Esophagus mucosa (tissue), 1 donor: ENCODE results near the gene LRRC4B. TPM values are rescaled to one million over a fixed set of nuclear protein-coding genes. Genes with fewer than 3 reads are reported as not detected.
"Not testable (repeated sequence)": the region's sequence is repeated elsewhere in the genome, so short reads cannot be mapped to it uniquely, and the experiment has no call there.

Source experiments
- ATAC-seq: fragments of 200-7000 bp; cut with Tn5 transposase; one replicate; pipeline ENCODE4 v1.9.1; 2020
- total RNA-seq: library from RNA; stranded (reverse); gene quantifications from one replicate; pipeline ENCODE4 v1.2.4, GENCODE V29; 2023
- donor health status: DM: yes; HTN: yes; CAD: no.

Gene LRRC4B
- total RNA-seq, 1 donor from 2014 or later: 0.24 TPM

- no peak for ATAC-seq
Observed at GRCh38 chr19:50551715-50552187, 16.5 kb downstream of the LRRC4B start.

- no peak for ATAC-seq
Observed at GRCh38 chr19:50551034-50551714, 17.1 kb downstream of the LRRC4B start.

- no peak for ATAC-seq
Observed at GRCh38 chr19:50550594-50550966, 17.7 kb downstream of the LRRC4B start.

GRCh38 chr19:50549927-50550593 lies 18.2 kb downstream of the LRRC4B start:
- no peak for ATAC-seq

GRCh38 chr19:50549059-50549926 lies 18.9 kb downstream of the LRRC4B start:
- no peak for ATAC-seq

- no peak for ATAC-seq
Observed at GRCh38 chr19:50548191-50549058, 19.8 kb downstream of the LRRC4B start.

- ATAC-seq: no peak
Observed at GRCh38 chr19:50547385-50548190, 20.6 kb downstream of the LRRC4B start.

- no peak for ATAC-seq
Observed at GRCh38 chr19:50546527-50547221, 21.6 kb downstream of the LRRC4B start.

GRCh38 chr19:50542943-50543342 lies 25.3 kb downstream of the LRRC4B start:
- ATAC-seq: no peak

- peak; percentile 82 for ATAC-seq
Observed at GRCh38 chr19:50537769-50538230, 30.4 kb downstream of the LRRC4B start.

GRCh38 chr19:50537306-50537685 lies 30.9 kb downstream of the LRRC4B start:
- ATAC-seq: no peak

GRCh38 chr19:50536662-50537305 lies 31.5 kb downstream of the LRRC4B start:
- ATAC-seq: no peak

GRCh38 chr19:50535672-50536187 lies 32.5 kb downstream of the LRRC4B start:
- no peak for ATAC-seq

GRCh38 chr19:50534478-50534877 lies 33.8 kb downstream of the LRRC4B start:
- no peak for ATAC-seq

GRCh38 chr19:50532952-50533351 lies 35.3 kb downstream of the LRRC4B start:
- no peak for ATAC-seq

GRCh38 chr19:50531171-50531612 lies 37.0 kb downstream of the LRRC4B start:
- no peak for ATAC-seq

GRCh38 chr19:50528052-50528451 lies 40.2 kb downstream of the LRRC4B start:
- not testable (repeated sequence) for ATAC-seq

- no peak for ATAC-seq
Observed at GRCh38 chr19:50522881-50523280, 45.4 kb downstream of the LRRC4B start.

- no peak for ATAC-seq
Observed at GRCh38 chr19:50520822-50521465, 47.3 kb downstream of the LRRC4B start.
